Right forelimb (tissue), 1 donor: ENCODE data around the gene WWC1.
"Not testable (repeated sequence)": the region's sequence is repeated elsewhere in the genome, so short reads cannot be mapped to it uniquely, and the experiment has no call there.

Experiments
- DNase-seq: peaks from one replicate; pipeline ENCODE4 v3.0.0-alpha.2; 2018

The WWC1 gene

GRCh38 chr5:168415971-168416370 is 124.5 kb downstream of the WWC1 start:
- no peak for DNase-seq

GRCh38 chr5:168417731-168418429 is 126.4 kb downstream of the WWC1 start:
- DNase-seq: no peak

- no peak for DNase-seq
Observed at GRCh38 chr5:168420461-168420860, 129.0 kb downstream of the WWC1 start.

- DNase-seq: no peak
Observed at GRCh38 chr5:168422431-168422830, 131.0 kb downstream of the WWC1 start.

- no peak for DNase-seq
Observed at GRCh38 chr5:168423478-168423877, 132.0 kb downstream of the WWC1 start.

GRCh38 chr5:168423971-168424370 is 132.5 kb downstream of the WWC1 start:
- no peak for DNase-seq

GRCh38 chr5:168424594-168425323 is 133.3 kb downstream of the WWC1 start:
- DNase-seq: no peak

DNA sequence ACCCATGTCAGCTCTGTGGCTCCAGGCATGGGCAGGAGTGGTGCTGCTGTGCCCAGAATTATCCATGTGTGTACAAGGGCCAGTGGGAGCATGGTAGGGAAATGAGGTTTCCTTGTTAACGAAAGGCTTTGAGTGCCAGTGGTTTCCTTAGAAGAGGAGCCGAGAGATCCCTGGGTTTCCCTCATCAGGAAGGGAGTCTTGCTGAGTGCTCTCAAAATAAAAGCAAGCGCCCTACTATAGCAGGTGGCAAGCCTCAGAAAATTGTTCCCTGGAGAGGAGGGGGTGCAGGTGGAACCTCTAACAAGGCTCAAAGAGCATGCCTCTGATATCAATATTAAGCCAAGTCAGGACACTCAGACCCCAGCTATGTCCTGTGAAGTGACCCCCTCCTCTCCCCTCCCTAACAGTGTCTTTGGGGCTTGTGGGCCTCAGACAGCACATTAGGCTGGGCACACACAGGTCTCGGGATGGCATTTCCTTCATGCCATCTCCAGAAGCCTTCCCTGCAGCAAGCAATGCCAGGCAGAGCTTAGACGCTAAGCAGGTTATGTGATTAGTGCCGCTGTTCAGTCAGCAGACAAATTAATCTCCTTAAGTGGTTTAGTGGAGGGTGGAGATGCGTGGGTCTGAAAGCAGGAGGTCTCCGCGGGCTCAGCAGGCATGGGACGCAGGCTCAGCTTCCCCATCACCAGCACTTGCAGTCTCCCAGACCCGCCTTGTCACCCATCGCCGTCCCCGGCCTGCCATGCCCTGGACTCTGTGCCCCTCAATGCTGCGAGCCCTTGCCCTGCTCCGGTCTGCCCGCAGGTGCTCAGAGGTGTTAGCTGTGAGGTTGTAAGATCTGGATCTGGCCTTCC is 134.8 kb downstream of the WWC1 start:
- no peak for DNase-seq

DNA sequence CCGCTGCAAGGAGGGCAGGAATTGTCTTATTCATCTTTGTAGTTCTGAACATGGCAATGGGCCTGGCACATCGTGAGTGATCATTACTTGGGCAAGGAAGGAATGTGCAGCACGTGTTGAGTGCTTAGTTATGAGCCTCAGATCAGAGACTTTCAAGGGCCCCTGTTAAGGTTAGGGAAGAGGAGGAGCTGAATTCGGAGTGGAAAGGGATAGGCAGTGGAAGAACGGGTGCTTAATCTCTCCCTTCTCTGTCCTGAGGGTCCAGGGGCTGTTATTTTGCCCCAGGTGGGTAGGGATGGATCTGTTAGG is 135.4 kb downstream of the WWC1 start:
- no peak for DNase-seq

GRCh38 chr5:168427224-168427623 is 135.8 kb downstream of the WWC1 start:
- no peak for DNase-seq

GRCh38 chr5:168428552-168428951 is 137.1 kb downstream of the WWC1 start:
- DNase-seq: no peak

DNA sequence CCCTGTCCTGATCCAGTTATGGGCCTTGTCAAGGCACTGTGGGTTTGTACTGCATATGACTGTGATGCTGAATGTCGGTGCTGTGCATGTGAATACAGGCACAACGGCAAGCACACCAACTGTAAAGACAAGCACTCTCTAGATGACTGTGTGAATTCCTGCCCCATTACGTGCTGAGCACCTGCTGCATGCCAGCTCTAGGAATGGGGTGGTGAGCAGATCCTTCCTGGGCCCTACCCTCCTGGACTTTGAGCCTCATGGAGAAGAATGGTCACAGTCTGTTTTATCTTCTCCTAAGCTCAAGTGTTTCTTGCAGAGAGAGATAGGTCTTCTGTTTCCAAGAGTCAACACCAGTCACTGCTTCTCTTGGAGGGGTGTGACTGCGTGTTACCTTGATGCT is 138.9 kb downstream of the WWC1 start:
- DNase-seq: no peak

DNA sequence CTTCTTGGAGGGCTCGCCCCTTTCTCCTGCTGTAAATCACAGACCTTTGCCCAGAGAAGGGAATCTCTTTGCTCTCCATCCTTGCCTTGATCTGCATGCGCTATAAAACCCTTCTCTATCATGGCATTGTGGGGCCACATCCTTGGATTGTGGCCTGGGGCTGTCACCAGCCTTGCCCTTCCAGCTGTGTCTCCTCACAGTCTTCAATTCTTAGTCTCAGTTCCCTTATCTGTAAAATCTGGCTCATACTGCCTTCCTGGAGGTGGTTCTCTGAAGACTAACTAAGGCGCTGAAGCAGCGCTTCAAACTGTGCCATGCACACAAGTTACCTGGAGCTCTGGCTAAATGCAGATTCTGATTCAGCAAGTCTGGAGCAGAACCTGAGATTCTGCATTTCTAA is 141.5 kb downstream of the WWC1 start:
- no peak for DNase-seq

GRCh38 chr5:168434001-168434400 is 142.6 kb downstream of the WWC1 start:
- DNase-seq: no peak

GRCh38 chr5:168434746-168435321 is 143.4 kb downstream of the WWC1 start:
- DNase-seq: no peak

DNA sequence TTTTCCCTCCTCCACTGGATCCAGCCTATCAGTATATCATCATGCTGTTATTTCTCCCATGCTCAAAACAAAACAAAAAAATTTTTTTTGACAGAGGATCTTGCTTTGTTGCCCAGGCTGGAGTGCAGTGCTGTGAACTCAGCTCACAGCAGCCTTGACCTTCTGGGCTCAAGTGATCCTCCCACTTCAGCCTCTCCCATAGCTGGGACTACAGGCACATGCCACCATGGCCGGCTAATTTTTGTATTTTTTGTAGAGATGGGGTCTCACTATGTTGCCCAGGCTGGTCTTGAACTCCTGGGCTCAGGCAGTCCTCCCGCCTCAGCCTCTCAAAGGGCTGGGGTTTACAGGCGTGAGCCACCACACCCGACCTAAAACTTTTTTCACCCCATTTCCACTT is 143.9 kb downstream of the WWC1 start:
- not testable (repeated sequence) for DNase-seq

DNA sequence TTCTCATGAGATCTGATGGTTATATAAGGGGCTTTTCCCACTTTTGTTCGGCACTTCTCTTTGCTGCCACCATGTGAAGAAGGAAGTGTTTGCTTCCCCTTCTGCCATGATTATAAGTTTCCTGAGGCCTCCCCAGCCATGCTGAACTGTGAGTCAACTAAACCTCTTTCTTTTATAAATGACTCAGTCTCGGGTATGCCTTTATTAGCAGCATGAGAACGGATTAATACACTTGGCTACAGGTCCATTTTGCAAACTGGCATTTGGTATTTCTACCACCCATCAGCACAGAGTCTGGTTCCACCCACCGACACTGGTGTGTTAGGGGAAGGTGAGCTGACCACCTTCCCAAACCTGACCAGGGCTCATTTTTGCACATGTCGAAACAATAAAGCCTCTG is 146.9 kb downstream of the WWC1 start:
- no peak for DNase-seq

GRCh38 chr5:168443533-168443932 is 152.1 kb downstream of the WWC1 start:
- DNase-seq: no peak

DNA sequence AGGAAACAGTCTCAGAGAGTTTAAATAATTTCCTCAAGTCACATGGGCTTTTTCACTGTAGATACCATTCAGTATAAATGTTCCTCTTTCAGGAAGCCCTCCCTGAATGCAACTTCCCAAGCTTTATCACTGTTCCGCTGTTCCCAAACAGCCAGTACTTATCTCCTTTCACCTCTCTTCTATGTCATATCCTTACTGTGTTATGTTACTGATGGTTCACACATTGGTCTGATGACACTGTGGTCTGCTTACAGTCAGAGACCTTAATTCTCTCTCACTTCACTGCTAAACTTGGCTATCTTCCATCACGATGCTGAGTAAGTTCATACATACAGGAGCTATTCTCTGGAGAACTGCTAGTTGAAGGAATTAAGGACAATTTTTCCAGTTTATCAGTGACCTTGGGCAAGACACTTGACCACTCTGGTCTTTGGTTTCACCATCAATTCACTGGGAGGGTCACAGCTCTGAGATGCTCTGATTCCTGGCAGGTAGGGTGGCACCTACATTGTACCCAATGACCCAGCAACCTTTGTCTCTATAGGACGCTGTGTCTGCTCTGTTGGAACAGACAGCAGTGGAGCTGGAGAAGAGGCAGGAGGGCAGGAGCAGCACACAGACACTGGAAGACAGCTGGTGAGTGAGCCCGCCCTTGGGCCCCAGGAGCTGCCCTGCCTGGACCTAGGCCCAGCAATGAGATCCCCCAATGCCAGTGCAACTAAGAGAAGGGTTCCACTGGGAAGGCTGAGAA is 152.7 kb downstream of the WWC1 start:
- no peak for DNase-seq

GRCh38 chr5:168446983-168447619 is 155.7 kb downstream of the WWC1 start:
- DNase-seq: no peak

DNA sequence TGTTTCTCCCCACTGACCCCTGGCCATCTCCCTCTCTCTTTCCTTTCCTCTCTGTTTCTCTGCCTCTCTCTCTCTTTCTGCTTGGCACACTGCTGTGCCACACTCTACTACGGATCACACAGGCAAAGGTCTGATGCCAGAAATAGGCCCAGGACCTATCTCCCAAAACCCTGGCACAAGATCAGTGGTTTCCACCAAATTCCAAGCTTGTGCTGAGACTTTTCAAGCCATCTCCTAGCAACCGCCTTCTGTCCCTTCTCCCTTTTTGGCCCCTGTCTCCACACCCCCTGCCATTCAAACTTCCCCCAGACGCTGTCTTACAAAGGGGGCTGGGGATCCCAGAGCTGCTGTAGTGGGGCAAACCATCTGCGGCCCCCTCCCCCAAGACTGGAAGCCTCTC is 156.4 kb downstream of the WWC1 start:
- no peak for DNase-seq

DNA sequence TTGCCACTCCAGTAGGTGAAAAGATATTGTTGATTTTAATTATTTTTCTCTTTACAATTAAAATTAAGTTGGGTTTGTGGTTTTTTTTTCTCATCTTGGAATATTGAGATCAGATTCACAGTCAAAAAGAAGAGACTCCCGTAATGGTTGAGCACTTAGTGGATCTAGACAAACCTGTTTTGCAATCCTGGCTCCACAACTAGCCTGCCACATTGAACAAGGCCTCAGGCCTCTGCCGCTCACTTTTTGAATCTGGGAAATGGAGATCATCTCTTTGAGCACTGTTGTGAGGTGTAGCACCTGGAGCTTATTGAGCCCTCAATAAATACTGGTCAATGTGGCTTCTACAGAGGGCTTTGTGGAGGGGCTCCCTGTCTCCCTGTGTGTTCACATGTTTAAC is 157.7 kb downstream of the WWC1 start:
- no peak for DNase-seq
